H1 (cell line): ENCODE measurements around the gene LEMD1. TPM values are rescaled to one million over a fixed set of nuclear protein-coding genes. Genes with fewer than 3 reads are reported as not detected.

ENCODE experiments used
- CTCF ChIA-PET: fragments of 300-600 bp; sonication (Branson Sonifier 250); formaldehyde crosslinking; loops from one replicate; lab custom pipeline; 2021; ENCODE audit not compliant: partially characterized antibody; lab: Charles Lee
- POLR2A ChIA-PET: fragments of 300-600 bp; sonication (Branson Sonifier 250); formaldehyde crosslinking; loops from one replicate; lab custom pipeline; 2021; ENCODE audit warnings: inconsistent platforms; ENCODE audit not compliant: partially characterized antibody; lab: Charles Lee
- DNase-seq, 2 experiments: peaks; one replicate each; pipeline versions ENCODE4 v3.0.0 to v3.0.0-alpha.2; 2010 to 2022; ENCODE audit warnings: low spot score in 2 of 2, low read depth in 1 of 2, mixed read lengths in 1 of 2
- FAIRE-seq: peaks from 2 replicates; lab custom pipeline; 2011; peaks lifted over from hg19 to GRCh38; lab: Jason Lieb, UNC
- H2AFZ ChIP-seq: 2 replicates; pipeline ENCODE4 v1.8.1; 2012; ENCODE audit warnings: low read length, inconsistent platforms
- H2AK5ac ChIP-seq: 2 replicates; pipeline ENCODE4 v1.6.1; 2013; ENCODE audit warnings: low read depth, low read length
- H2BK120ac ChIP-seq: replicated peaks from 2 replicates; pipeline ENCODE3; 2013; ENCODE audit warnings: low read depth, low read length, inconsistent platforms
- H2BK12ac ChIP-seq: 2 replicates; pipeline ENCODE4 v1.6.1; 2013; ENCODE audit warnings: low read depth, low read length
- H2BK15ac ChIP-seq: 2 replicates; pipeline ENCODE4 v1.6.1; 2013; ENCODE audit warnings: low read length
- H2BK20ac ChIP-seq: 2 replicates; pipeline ENCODE4 v1.6.1; 2013; ENCODE audit warnings: low read length
- H2BK5ac ChIP-seq: 2 replicates; pipeline ENCODE4 v1.6.1; 2013; ENCODE audit warnings: low read depth, low read length
- H3K14ac ChIP-seq: 2 replicates; pipeline ENCODE4 v1.6.1; 2013; ENCODE audit warnings: inconsistent platforms; ENCODE audit not compliant: insufficient read length
- H3K18ac ChIP-seq: 2 replicates; pipeline ENCODE4 v1.6.1; 2013; ENCODE audit warnings: low read length; ENCODE audit errors: extremely low read depth
- H3K23ac ChIP-seq: 2 replicates; pipeline ENCODE4 v1.6.1; 2013; ENCODE audit warnings: inconsistent platforms; ENCODE audit not compliant: insufficient read length
- H3K23me2 ChIP-seq: 2 replicates; pipeline ENCODE4 v1.6.1; 2013; ENCODE audit warnings: low read depth, low read length
- H3K27ac ChIP-seq: 2 replicates; pipeline ENCODE4 v1.6.1; 2011; ENCODE audit warnings: low read depth, low read length, inconsistent platforms
- H3K27me3 ChIP-seq, 4 experiments: replicated peaks in 1 of 4; 1 replicate in 1 of 4; 2 replicates in 3 of 4; pipeline versions ENCODE4 v1.6.1 to v1.8.1; 2011 to 2013; ENCODE audit warnings: low read length in 3 of 4, mild to moderate bottlenecking in 3 of 4, inconsistent platforms in 2 of 4, mixed read lengths in 2 of 4, moderate library complexity in 1 of 4; ENCODE audit not compliant: control insufficient read depth in 3 of 4, insufficient read depth in 3 of 4; ENCODE audit errors: extremely low read depth in 1 of 4
- H3K36me3 ChIP-seq, 4 experiments: 2 replicates each; pipeline versions ENCODE4 v1.6.1 to v1.8.1; 2011 to 2013; ENCODE audit warnings: mild to moderate bottlenecking in 4 of 4, low read length in 3 of 4, moderate library complexity in 2 of 4, control low read depth in 1 of 4, inconsistent platforms in 1 of 4; ENCODE audit not compliant: insufficient read depth in 4 of 4, control insufficient read depth in 2 of 4
- H3K4ac ChIP-seq: replicated peaks from 2 replicates; pipeline ENCODE3; 2013; ENCODE audit warnings: low read length, low read depth, mixed read lengths, inconsistent platforms; ENCODE audit not compliant: insufficient read length
- H3K4me1 ChIP-seq, 4 experiments: replicated peaks in 1 of 4; 1 replicate in 1 of 4; 2 replicates in 3 of 4; pipeline versions ENCODE4 v1.6.1 to v1.8.1; 2011 to 2013; ENCODE audit warnings: low read length in 3 of 4, inconsistent platforms in 2 of 4, mixed read lengths in 1 of 4; ENCODE audit not compliant: insufficient read depth in 4 of 4, control insufficient read depth in 3 of 4
- H3K4me2 ChIP-seq, 2 experiments: 2 replicates each; pipeline versions ENCODE4 v1.6.1 to v1.8.1; 2011 to 2013; ENCODE audit warnings: low read depth in 2 of 2, low read length in 2 of 2, control low read depth in 1 of 2, inconsistent platforms in 1 of 2, mild to moderate bottlenecking in 1 of 2; ENCODE audit not compliant: insufficient read depth in 1 of 2
- H3K4me3 ChIP-seq, 4 experiments: fragments of 200-600, 300-600 bp in 1 of 4; sonication (generic), shearing (Covaris generic), sonication (Bioruptor Twin) in 1 of 4; 2 replicates each; pipeline versions ENCODE4 v1.5.1 to v1.8.1; 2011 to 2016; ENCODE audit warnings: low read length in 4 of 4, low read depth in 3 of 4, control low read depth in 2 of 4, inconsistent platforms in 2 of 4, mild to moderate bottlenecking in 2 of 4, mixed read lengths in 1 of 4, moderate library complexity in 1 of 4; ENCODE audit not compliant: insufficient read depth in 2 of 4; ENCODE audit errors: extremely low read depth in 1 of 4
- H3K56ac ChIP-seq: replicated peaks from 2 replicates; pipeline ENCODE3; 2013; ENCODE audit warnings: low read depth, mild to moderate bottlenecking, mixed read lengths, low read length, inconsistent platforms; ENCODE audit not compliant: insufficient read length
- H3K79me1 ChIP-seq: 2 replicates; pipeline ENCODE4 v1.6.1; 2013; ENCODE audit warnings: low read depth, low read length, control low read depth
- H3K79me2 ChIP-seq, 2 experiments: 2 replicates each; pipeline versions ENCODE4 v1.6.1 to v1.8.1; 2012 to 2013; ENCODE audit warnings: low read length in 2 of 2, mild to moderate bottlenecking in 2 of 2, inconsistent platforms in 1 of 2; ENCODE audit not compliant: insufficient read depth in 2 of 2, control insufficient read depth in 1 of 2
- H3K9ac ChIP-seq, 4 experiments: replicated peaks in 1 of 4; 1 replicate in 1 of 4; 2 replicates in 3 of 4; pipeline versions ENCODE4 v1.6.1 to v1.8.1; 2011 to 2013; ENCODE audit warnings: low read depth in 3 of 4, low read length in 3 of 4, control low read depth in 2 of 4, mild to moderate bottlenecking in 2 of 4, moderate library complexity in 2 of 4, inconsistent platforms in 1 of 4; ENCODE audit errors: extremely low read depth in 1 of 4
- H3K9me3 ChIP-seq, 2 experiments: 2 replicates each; pipeline versions ENCODE4 v1.6.1 to v1.8.1; 2012 to 2013; ENCODE audit warnings: mild to moderate bottlenecking in 2 of 2, moderate library complexity in 2 of 2, control low read depth in 1 of 2, inconsistent platforms in 1 of 2, low read depth in 1 of 2, low read length in 1 of 2, mixed read lengths in 1 of 2; ENCODE audit not compliant: insufficient read depth in 2 of 2
- H4K20me1 ChIP-seq, 2 experiments: replicated peaks in 1 of 2; 2 replicates each; pipeline versions ENCODE3 to v1.8.1; 2011 to 2013; ENCODE audit warnings: inconsistent platforms in 2 of 2, low read length in 2 of 2, mild to moderate bottlenecking in 1 of 2; ENCODE audit not compliant: insufficient read depth in 2 of 2, control insufficient read depth in 1 of 2
- H4K5ac ChIP-seq: 2 replicates; pipeline ENCODE4 v1.6.1; 2013; ENCODE audit warnings: low read length, low read depth, mixed read lengths, inconsistent platforms; ENCODE audit not compliant: insufficient read length
- H4K8ac ChIP-seq: 2 replicates; pipeline ENCODE4 v1.8.0; 2013; ENCODE audit warnings: mild to moderate bottlenecking, moderate library complexity, low read length, inconsistent platforms; ENCODE audit not compliant: insufficient read depth; ENCODE audit errors: extremely low read depth
- H4K91ac ChIP-seq: replicated peaks from 2 replicates; pipeline ENCODE3; 2013; ENCODE audit warnings: low read length, mixed read lengths, inconsistent platforms; ENCODE audit not compliant: insufficient read length
- CBX8 ChIP-seq: fragments of 300-800, 300-1000 bp; sonication (generic); IDR thresholded peaks from 2 replicates; pipeline ENCODE4 v1.7.1; 2016; ENCODE audit warnings: low read depth, low read length, borderline replicate concordance
- CHD2 ChIP-seq: IDR thresholded peaks from 2 replicates; pipeline ENCODE4 v1.6.1; 2012; ENCODE audit warnings: low read length, improper control_type of control experiment
- CREB1 ChIP-seq: IDR thresholded peaks from 2 replicates; pipeline ENCODE4 v1.6.1; 2012; ENCODE audit warnings: inconsistent platforms
- CTBP2 ChIP-seq: IDR thresholded peaks from 2 replicates; pipeline ENCODE4 v1.7.0; 2011; ENCODE audit warnings: borderline replicate concordance, mild to moderate bottlenecking, moderate library complexity, mixed read lengths, low read length; ENCODE audit not compliant: insufficient read depth, insufficient read length
- EZH2 ChIP-seq: fragments of 200-600 bp; sonication (generic); IDR thresholded peaks from 2 replicates; pipeline ENCODE4 v1.7.1; 2012; ENCODE audit warnings: low read depth, mild to moderate bottlenecking, moderate library complexity, low read length, inconsistent platforms; ENCODE audit not compliant: severe bottlenecking
- RXRA ChIP-seq: IDR thresholded peaks from 2 replicates; pipeline ENCODE4 v1.6.1; 2011; ENCODE audit warnings: low read depth, mild to moderate bottlenecking, low read length, moderate library complexity; ENCODE audit not compliant: insufficient read depth
- WGBS, 2 experiments: shearing (Covaris generic) in 1 of 2; methylation state at CpG; one replicate each; pipeline versions ENCODE4 v1.1.6 to v1.1.7; 2013 to 2015; ENCODE audit warnings: low lambda C conversion rate in 2 of 2, mixed read lengths in 2 of 2, inconsistent platforms in 1 of 2, low coverage in 1 of 2, missing lambda C conversion rate in 1 of 2; ENCODE audit not compliant: insufficient replicate concordance in 2 of 2, insufficient coverage in 1 of 2, insufficient read length in 1 of 2; ENCODE audit errors: extremely low coverage in 1 of 2, missing lambda C conversion rate in 1 of 2; 5-methylcytosine and 5-hydroxymethylcytosine counted together
- polyA plus RNA-seq, 7 experiments: library from polyadenylated mRNA; depleted of rRNA in 3 of 7; stranded (reverse) in 5 of 7; unstranded in 2 of 7; fragments of >200 nt in 5 of 7; fragments of 200-250 nt in 2 of 7; gene quantifications; 1 replicate in 5 of 7; 2 replicates in 1 of 7; 4 replicates in 1 of 7; pipeline versions ENCODE4 v1.2.1 to v1.2.3, GENCODE V29; 2011 to 2013; ENCODE audit warnings: missing spikeins in 2 of 7, mixed read lengths in 2 of 7
- total RNA-seq: library from RNA; stranded (reverse); fragmentation: NEBNext Ultra II Directional; extraction: Animal tissue kit (Norgen Biotek cat#: 25700); gene quantifications from 2 replicates; pipeline ENCODE4 v1.2.1, GENCODE V29; 2021

The LEMD1 gene
- total and polyA plus RNA-seq, 2 of the 8 experiments (the other 6 are each of a cell fraction or from before 2014, with no cell fraction given), result 10.0 to 10.5 TPM

DNA sequence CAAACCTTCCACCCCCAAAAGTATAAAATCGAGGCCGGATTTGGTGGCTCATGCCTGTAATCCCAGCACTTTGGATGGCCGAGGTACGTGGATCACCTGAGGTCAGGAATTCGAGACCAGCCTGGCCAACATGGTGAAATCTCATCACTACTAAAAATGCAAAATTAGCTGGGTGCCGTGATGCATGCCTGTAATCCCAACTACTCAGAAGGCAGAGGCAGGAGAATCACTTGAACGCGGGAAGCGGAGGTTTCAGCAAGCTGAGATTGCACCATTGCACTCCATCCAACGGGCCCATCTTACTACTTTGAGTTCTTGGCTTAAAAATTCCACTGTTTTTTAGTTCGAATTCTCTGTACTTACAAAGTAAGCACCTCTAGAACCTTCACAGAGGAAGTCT, 76.1 kb downstream of the LEMD1 start:
- DNase-seq (no peak), FAIRE-seq (no peak)
- Histone ChIP-seq H3K36me3 (no peaks in the 10 kb centered on the region), H3K79me1 (no peaks in the 10 kb centered on the region), H3K9ac (no peak overlapping the region), H2BK15ac (no peak overlapping the region), H4K8ac (no peak overlapping the region), H2BK120ac (no peak overlapping the region), H3K4me3 (no peak overlapping the region), H3K18ac (no peak overlapping the region), H3K9me3 (peaks cover 0 to 4% of the 10 kb centered on the region in 2 experiments; a peak in 1 of 4 replicates), H4K20me1 (no peaks in the 10 kb centered on the region), H2AFZ (no peak overlapping the region), H3K79me2 (no peaks in the 10 kb centered on the region), H2BK12ac (no peak overlapping the region), H3K27ac (no peak overlapping the region), H3K4me1 (peaks cover 17 to 24% (median 20%) of the 10 kb centered on the region in 4 experiments), H2AK5ac (no peak overlapping the region), H2BK20ac (no peak overlapping the region), H3K23me2 (peaks cover 9% of the 10 kb centered on the region; the same call in 1 of the 2 replicates), H2BK5ac (no peak overlapping the region), H4K5ac (no peak overlapping the region), H3K4ac (no peak overlapping the region), H3K27me3 (peaks cover 11 to 30% (median 29%) of the 10 kb centered on the region in 4 experiments), H3K23ac (no peak overlapping the region), H3K4me2 (no peak overlapping the region), H3K14ac (no peak overlapping the region), H3K56ac (no peak overlapping the region), H4K91ac (no peak overlapping the region)
- POLR2A ChIA-PET, result no interaction called here
- 83% methylated on average over 11 of the region's 11 CpGs; no CpG with 5 or more reads in 1 of the 2 experiments for WGBS, 2 experiments
- TF ChIP-seq EZH2 (no peak), CTBP2 (no peak), RXRA (no peak), CBX8 (no peak), CREB1 (no peak), CHD2 (no peak)
- CTCF ChIA-PET, result interaction anchor here (0.9 to 67.1 kb wide), 7 partner anchors 8 to 120 kb away, joined by 3 to 2424 read pairs (median 4); no protein-coding TSS in a partner anchor
